A549 (cell line): ENCODE data around the gene ZNRF2. TPM values are rescaled to one million over a fixed set of nuclear protein-coding genes. Genes with fewer than 3 reads are reported as not detected.
A peak's percentile ranks its signal among the peaks of the same experiment; 100 is the strongest.

Experiments
- ATAC-seq, 2 experiments: fragments of 200-7000 bp in 1 of 2; fragments of >200 bp in 1 of 2; cut with Nextera tagmentation in 1 of 2; cut with Tn5 transposase in 1 of 2; 3 replicates each; pipeline versions ENCODE4 v1.8.0 to v1.9.1; 2018 to 2020; ENCODE audit warnings: mild to moderate bottlenecking in 1 of 2, moderate library complexity in 1 of 2
- CTCF ChIA-PET: fragments of 300-600 bp; sonication (Branson Sonifier 250); formaldehyde crosslinking; extraction: SDS; loops from one replicate; lab custom pipeline; 2021; ENCODE audit warnings: antibody characterized with exemption, inconsistent platforms; lab: Yijun Ruan, JAX
- POLR2A ChIA-PET: fragments of 350-600 bp; formaldehyde crosslinking; extraction: SDS; loops from one replicate; lab custom pipeline; 2021; ENCODE audit warnings: antibody characterized with exemption, inconsistent platforms; lab: Yijun Ruan, JAX
- DNase-seq, 2 experiments: peaks; one replicate each; pipeline versions ENCODE4 v3.0.0 to v3.0.0-alpha.2; 2011 to 2016; ENCODE audit warnings: low read depth in 1 of 2, low spot score in 1 of 2
- FAIRE-seq: peaks from 2 replicates; lab custom pipeline; 2011; peaks lifted over from hg19 to GRCh38; lab: Jason Lieb, UNC
- H3K27ac ChIP-seq, 2 experiments: fragments of >200 bp; sonication (Bioruptor Twin); formaldehyde crosslinking; 3 replicates each; pipeline ENCODE4 v1.5.1; 2016 to 2017
- H3K4me1 ChIP-seq: fragments of >200 bp; sonication (Bioruptor Twin); formaldehyde crosslinking; 3 replicates; pipeline ENCODE4 v1.6.1; 2016
- H3K4me2 ChIP-seq: fragments of >200 bp; sonication (Bioruptor Twin); formaldehyde crosslinking; 3 replicates; pipeline ENCODE4 v1.6.1; 2016
- H3K4me3 ChIP-seq: fragments of >200 bp; sonication (Bioruptor Twin); formaldehyde crosslinking; 3 replicates; pipeline ENCODE4 v1.5.1; 2016
- H3K9me3 ChIP-seq: fragments of >200 bp; sonication (Bioruptor Twin); formaldehyde crosslinking; 3 replicates; pipeline ENCODE4 v1.6.1; 2016
- ATOH8 ChIP-seq: fragments of 250-450 bp; sonication (Bioruptor Pico); IDR thresholded peaks from 2 replicates; pipeline ENCODE4 v1.5.0; 2020; ENCODE audit warnings: low read depth, mild to moderate bottlenecking, moderate library complexity
- BCL3 ChIP-seq: fragments of >200 bp; sonication (Bioruptor Twin); formaldehyde crosslinking; IDR thresholded peaks from 3 replicates; pipeline ENCODE4 v1.6.1; 2016
- BHLHE40 ChIP-seq: IDR thresholded peaks from 2 replicates; pipeline ENCODE4 v1.6.1; 2012; ENCODE audit warnings: low read depth, low read length, inconsistent platforms
- CBX8 ChIP-seq: fragments of 200-600 bp; sonication (generic); IDR thresholded peaks from 2 replicates; pipeline ENCODE4 v1.6.1; 2016
- CHD2 ChIP-seq: fragments of 150-350 bp; IDR thresholded peaks from 2 replicates; pipeline ENCODE4 v1.6.1; 2014; ENCODE audit warnings: low read length; ENCODE audit not compliant: partially characterized antibody
- CHD4 ChIP-seq: fragments of 200-600 bp; sonication (generic); IDR thresholded peaks from 2 replicates; pipeline ENCODE4 v1.6.1; 2016; ENCODE audit warnings: antibody characterized with exemption, mild to moderate bottlenecking, borderline replicate concordance
- CTCF ChIP-seq: fragments of >200 bp; sonication (Bioruptor Twin); formaldehyde crosslinking; IDR thresholded peaks from 3 replicates; pipeline ENCODE4 v1.5.1; 2016
- E2F6 ChIP-seq: IDR thresholded peaks from 2 replicates; pipeline ENCODE4 v1.6.1; 2012; ENCODE audit warnings: low read depth, borderline replicate concordance
- EHMT2 ChIP-seq: fragments of 200-600 bp; sonication (generic); IDR thresholded peaks from 2 replicates; pipeline ENCODE4 v1.6.1; 2016; ENCODE audit warnings: antibody characterized with exemption, low read depth, mild to moderate bottlenecking, moderate library complexity
- ESRRA ChIP-seq: fragments of 150-350 bp; IDR thresholded peaks from 2 replicates; pipeline ENCODE4 v1.6.1; 2014; ENCODE audit warnings: mild to moderate bottlenecking, low read length, borderline replicate concordance
- FOSB ChIP-seq: fragments of 250-450 bp; sonication (Bioruptor Pico); IDR thresholded peaks from 2 replicates; pipeline ENCODE4 v1.5.0; 2020; ENCODE audit warnings: mild to moderate bottlenecking, moderate library complexity
- GATA3 ChIP-seq: IDR thresholded peaks from 2 replicates; pipeline ENCODE4 v1.6.1; 2012; ENCODE audit warnings: borderline replicate concordance
- HDAC2 ChIP-seq: fragments of 200-600 bp; sonication (generic); IDR thresholded peaks from 2 replicates; pipeline ENCODE4 v1.6.1; 2016
- HES2 ChIP-seq: fragments of >200 bp; sonication (Bioruptor Twin); formaldehyde crosslinking; IDR thresholded peaks from 2 replicates; pipeline ENCODE4 v1.6.1; 2016
- HEYL ChIP-seq: fragments of 250-450 bp; sonication (Bioruptor Pico); IDR thresholded peaks from 2 replicates; pipeline ENCODE4 v1.8.0; 2021; ENCODE audit warnings: mild to moderate bottlenecking, moderate library complexity
- HOXA7 ChIP-seq: fragments of 250-450 bp; sonication (Bioruptor Pico); IDR thresholded peaks from 2 replicates; pipeline ENCODE4 v1.5.0; 2020; ENCODE audit warnings: mild to moderate bottlenecking, moderate library complexity
- HOXB13 ChIP-seq: fragments of 250-450 bp; sonication (Bioruptor Pico); IDR thresholded peaks from 2 replicates; pipeline ENCODE4 v1.5.0; 2020; ENCODE audit warnings: low read depth, mild to moderate bottlenecking, moderate library complexity
- HOXB5 ChIP-seq: fragments of 250-450 bp; sonication (Bioruptor Pico); IDR thresholded peaks from 2 replicates; pipeline ENCODE4 v1.5.0; 2020; ENCODE audit warnings: mild to moderate bottlenecking, moderate library complexity
- JUN ChIP-seq, 2 experiments: fragments of >200 bp; sonication (Bioruptor Twin); formaldehyde crosslinking; IDR thresholded peaks; 2 replicates in 1 of 2; 3 replicates in 1 of 2; pipeline ENCODE4 v1.6.1; 2016 to 2017
- NFE2L2 ChIP-seq: fragments of 150-350 bp; conservative IDR thresholded peaks from 2 replicates; pipeline ENCODE4 v1.6.1; 2014; ENCODE audit warnings: low read length
- NPAS2 ChIP-seq: fragments of 250-450 bp; sonication (Bioruptor Pico); IDR thresholded peaks from 2 replicates; pipeline ENCODE4 v1.8.0; 2022; ENCODE audit warnings: mild to moderate bottlenecking, moderate library complexity, borderline replicate concordance
- PHF8 ChIP-seq: fragments of 200-600 bp; sonication (generic); IDR thresholded peaks from 2 replicates; pipeline ENCODE4 v1.6.1; 2016; ENCODE audit warnings: low read depth, mild to moderate bottlenecking, antibody characterized with exemption, moderate library complexity, borderline replicate concordance
- POLR2AphosphoS2 ChIP-seq: conservative IDR thresholded peaks from 2 replicates; pipeline ENCODE4 v1.6.1; 2012; ENCODE audit warnings: low read length, improper control_type of control experiment, inconsistent platforms
- SREBF2 ChIP-seq: fragments of 450-650 bp; IDR thresholded peaks from 2 replicates; pipeline ENCODE4 v1.6.1; 2014; ENCODE audit warnings: mild to moderate bottlenecking, moderate library complexity
- USF2 ChIP-seq: fragments of 450-650 bp; IDR thresholded peaks from 2 replicates; pipeline ENCODE4 v1.6.1; 2014; ENCODE audit warnings: antibody characterized with exemption
- ZSCAN20 ChIP-seq: fragments of 250-450 bp; sonication (Bioruptor Pico); IDR thresholded peaks from 2 replicates; pipeline ENCODE4 v1.8.0; 2022; ENCODE audit warnings: mild to moderate bottlenecking, moderate library complexity
- WGBS: methylation state at CpG from one replicate; pipeline ENCODE4 v1.1.6; 2017; ENCODE audit errors: missing lambda C conversion rate; 5-methylcytosine and 5-hydroxymethylcytosine counted together
- polyA plus RNA-seq, 4 experiments: library from polyadenylated mRNA; depleted of rRNA in 3 of 4; stranded (reverse); fragments of >200 nt; fragmentation: RNase III in 1 of 4; extraction: RNeasy Plus Mini Kit Qiagen cat#74134 plus additional on column Dnase treatment in 1 of 4; gene quantifications; 2 replicates in 3 of 4; 3 replicates in 1 of 4; pipeline ENCODE4 v1.2.3, GENCODE V29; 2011 to 2017

The ZNRF2 gene
- polyA plus RNA-seq, 2 of the 4 experiments (the other 2 are of a cell fraction): 5.9 to 11.4 TPM

GRCh38 chr7:30282735-30283134, 1.7 kb upstream of the ZNRF2 start:
- Histone ChIP-seq H3K4me1 (peaks cover 15% of the 10 kb centered on the region), H3K4me3 (no peak overlapping the region), H3K27ac (no peak overlapping the region), H3K4me2 (no peak overlapping the region), H3K9me3 (no peaks in the 10 kb centered on the region)
- TF ChIP-seq FOSB (CRISPR knock-in tag): no peak
- TF ChIP-seq HOXA7 (CRISPR knock-in tag): no peak
- no peak for TF ChIP-seq HES2
- no peak for TF ChIP-seq ZSCAN20
- TF ChIP-seq E2F6: no peak
- no peak for TF ChIP-seq HOXB5
- TF ChIP-seq CBX8: no peak
- no peak for TF ChIP-seq ESRRA
- no peak for TF ChIP-seq EHMT2
- TF ChIP-seq HOXB13: no peak
- no peak for TF ChIP-seq BCL3
- no peak for TF ChIP-seq ATOH8
- no peak for TF ChIP-seq CTCF
- TF ChIP-seq BHLHE40: no peak
- FAIRE-seq: no peak
- no peak for ATAC-seq
- no peak for DNase-seq
- ChIA-PET POLR2A (no interaction called here), CTCF (interaction anchor here (1.5 kb wide), 1 partner anchor 11 kb away, joined by 3 read pairs; no protein-coding TSS in a partner anchor)
- 54% methylated on average over 3 of the region's 3 CpGs for WGBS

- FAIRE-seq (no peak), ATAC-seq (peak; percentile 11 to 57), DNase-seq (no peak)
- CTCF ChIA-PET: interaction anchor here (1.1 to 2.6 kb wide), 5 partner anchors 9 to 279 kb away, joined by 3 to 7 read pairs (median 5); no protein-coding TSS in a partner anchor
- H3K4me3 ChIP-seq: peak overlapping the region; percentile 92
- POLR2A ChIA-PET: interaction anchor here (1.6 to 1.7 kb wide), 2 partner anchors 69 to 193 kb away, joined by 4 read pairs; no protein-coding TSS in a partner anchor
- H3K27ac ChIP-seq: peak overlapping the region; percentile 96 to 100
- TF ChIP-seq NFE2L2 (no peak), EHMT2 (no peak), HDAC2 (no peak), NPAS2 (CRISPR knock-in tag) (no peak), CTCF (0 out of 3 replicates have a peak, but pooled peaks have one; percentile 5), PHF8 (peak; percentile 8; the same call in 1 of the 2 replicates), HEYL (CRISPR knock-in tag) (no peak), CHD2 (no peak), POLR2AphosphoS2 (no peak), FOSB (CRISPR knock-in tag) (no peak), E2F6 (no peak), SREBF2 (no peak), GATA3 (no peak), USF2 (no peak), CHD4 (no peak), JUN (IDR thresholded peaks at IDR 0.05) (peak in 1 of 2 experiments; percentile 33; a peak in 1 of 5 replicates), ATOH8 (no peak), HOXB5 (no peak)
- H3K4me1 ChIP-seq: peaks cover 37% of the 10 kb centered on the region
- peak overlapping the region; percentile 99; the same call in 2 of the 3 replicates for H3K4me2 ChIP-seq
- no CpG with 5 or more reads among the region's 72 CpGs for WGBS
- no peaks in the 10 kb centered on the region for H3K9me3 ChIP-seq
Observed at GRCh38 chr7:30285067-30285535, 704 bp downstream of the ZNRF2 start.
